ENCODE data around the gene IRAK1.
"Not testable (repeated sequence)": the region's sequence is repeated elsewhere in the genome, so short reads cannot be mapped to it uniquely, and the experiment has no call there.

IRAK1 gene

DNA sequence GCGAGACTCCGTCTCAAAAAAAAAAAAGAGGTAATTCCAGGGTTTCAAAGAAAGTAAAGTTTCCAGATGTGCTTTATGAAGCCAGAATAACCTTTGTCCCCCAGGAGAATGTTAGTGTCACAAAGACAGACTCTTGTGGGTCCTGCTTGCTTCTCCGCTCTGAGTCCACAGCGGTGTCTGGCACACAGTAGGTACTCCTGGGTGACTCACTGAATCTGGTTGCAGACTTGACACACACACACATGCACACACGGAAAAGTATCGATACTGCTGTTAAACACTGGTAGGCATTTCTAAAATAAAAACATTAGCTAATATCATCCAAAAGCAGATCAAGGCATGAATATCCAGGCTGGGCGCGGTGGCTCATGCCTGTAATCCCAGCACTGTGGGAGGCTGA lies 24.2 kb downstream of the IRAK1 start:
- DNase-seq (ENCODE audit: low spot score): no peak

DNA sequence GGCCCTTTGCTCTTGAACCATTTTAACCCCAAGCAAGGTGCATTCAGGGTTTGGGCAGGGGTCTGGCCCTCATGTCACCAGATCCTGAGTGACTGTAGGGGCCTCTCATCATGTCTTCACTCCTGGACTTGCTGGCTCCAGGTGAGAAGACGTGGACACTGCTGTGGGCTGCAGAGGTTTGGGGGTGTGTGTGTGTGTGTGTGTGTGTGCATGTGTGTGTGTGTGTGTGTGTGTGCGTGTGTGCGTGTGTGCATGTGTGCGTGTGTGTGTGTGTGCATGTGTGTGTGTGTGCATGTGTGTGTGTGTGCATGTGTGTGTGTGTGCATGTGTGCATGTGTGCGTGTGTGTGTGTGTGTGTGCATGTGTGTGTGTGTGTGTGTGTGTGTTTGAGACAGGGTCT lies 25.3 kb downstream of the IRAK1 start:
- not testable (repeated sequence) for DNase-seq (ENCODE audit: low spot score)

DNA sequence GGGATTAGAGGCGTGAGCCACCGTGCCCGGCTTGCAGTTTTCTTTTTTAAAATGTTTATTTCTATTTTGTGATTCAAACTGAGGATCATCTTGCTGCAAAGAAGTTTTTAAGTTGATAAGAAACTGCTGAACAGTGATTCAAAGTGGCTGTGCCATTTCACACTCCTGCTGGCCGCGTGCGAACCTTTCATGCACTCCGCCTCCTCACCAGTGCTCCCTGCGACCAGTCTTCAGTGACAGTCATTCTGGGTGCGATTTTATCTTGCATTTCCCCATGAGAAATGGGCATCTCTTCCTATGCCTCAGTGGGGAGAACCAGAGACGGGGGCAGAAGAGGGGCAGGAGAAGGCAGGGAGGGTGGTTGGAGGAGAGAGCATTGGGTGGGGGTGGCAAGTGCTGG lies 25.7 kb downstream of the IRAK1 start:
- no peak for DNase-seq (ENCODE audit: low spot score)

DNA sequence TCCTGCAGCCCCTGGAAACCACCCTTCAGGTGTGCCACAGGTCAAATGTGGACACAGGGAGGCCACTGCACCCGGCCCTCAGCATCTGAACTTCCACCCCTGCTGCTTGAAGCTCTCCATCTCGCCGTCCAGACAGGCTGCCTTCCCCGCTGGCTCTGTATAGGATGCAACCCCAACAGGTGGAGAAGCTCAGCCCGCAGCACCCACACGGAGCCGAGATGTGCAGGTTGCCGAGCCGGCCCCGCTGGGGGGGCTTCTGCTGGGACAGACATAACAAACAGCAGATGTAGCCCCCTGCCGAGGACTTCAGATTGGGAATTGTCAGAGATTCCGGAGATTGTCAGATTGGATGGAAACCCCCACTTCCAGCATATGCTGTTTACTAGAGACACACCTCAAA lies 26.6 kb downstream of the IRAK1 start:
- no peak for DNase-seq (ENCODE audit: low spot score)

DNA sequence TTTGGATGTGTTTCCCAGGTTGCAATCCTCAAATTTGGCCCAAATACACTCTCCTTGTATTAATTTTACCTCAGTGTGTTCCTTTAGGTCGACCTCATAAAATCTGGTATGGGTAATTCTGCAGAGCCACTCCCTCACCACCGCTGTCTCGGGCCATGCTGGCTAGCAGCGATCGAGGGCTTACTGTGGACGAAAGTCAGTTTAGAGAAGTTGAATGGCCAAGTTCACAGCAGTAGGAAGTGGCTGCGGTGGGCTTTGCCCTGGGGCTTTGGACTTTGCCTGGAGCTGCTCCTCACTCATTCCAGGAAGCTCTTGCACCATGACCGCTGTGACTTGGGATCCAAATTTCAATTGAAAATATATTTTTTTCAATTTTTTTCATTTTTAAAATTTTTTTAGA lies 27.5 kb downstream of the IRAK1 start:
- no peak for DNase-seq (ENCODE audit: low spot score)

DNA sequence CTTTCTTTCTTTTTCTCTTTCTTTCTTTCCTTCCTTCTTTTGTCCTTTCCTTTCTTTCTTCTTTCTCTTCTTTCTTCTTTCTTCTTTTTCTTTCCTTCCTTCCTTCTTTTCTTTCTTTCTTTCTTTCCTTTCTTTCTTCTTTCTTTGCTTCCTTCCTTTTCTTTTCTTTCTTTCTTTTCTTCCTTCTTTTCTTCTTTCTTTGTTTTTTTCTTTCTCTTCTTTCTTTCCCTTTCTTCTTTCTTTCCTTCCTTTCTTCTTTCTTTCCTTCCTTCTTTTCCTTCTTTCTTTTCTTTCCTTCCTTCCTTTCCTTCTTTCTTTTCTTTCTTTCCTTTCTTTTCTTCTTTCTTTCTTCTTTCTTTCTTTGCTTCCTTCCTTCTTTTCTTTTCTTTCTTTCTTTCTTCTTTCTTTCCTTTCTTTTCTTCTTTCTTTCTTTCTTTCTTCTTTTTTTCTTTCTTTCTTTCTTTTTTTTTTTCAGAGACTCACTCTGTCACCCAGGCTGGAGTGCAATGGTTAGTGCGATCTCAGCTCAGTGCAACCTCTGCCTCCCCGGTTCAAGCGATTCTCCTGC lies 28.6 kb downstream of the IRAK1 start:
- no peak for DNase-seq (ENCODE audit: low spot score)

DNA sequence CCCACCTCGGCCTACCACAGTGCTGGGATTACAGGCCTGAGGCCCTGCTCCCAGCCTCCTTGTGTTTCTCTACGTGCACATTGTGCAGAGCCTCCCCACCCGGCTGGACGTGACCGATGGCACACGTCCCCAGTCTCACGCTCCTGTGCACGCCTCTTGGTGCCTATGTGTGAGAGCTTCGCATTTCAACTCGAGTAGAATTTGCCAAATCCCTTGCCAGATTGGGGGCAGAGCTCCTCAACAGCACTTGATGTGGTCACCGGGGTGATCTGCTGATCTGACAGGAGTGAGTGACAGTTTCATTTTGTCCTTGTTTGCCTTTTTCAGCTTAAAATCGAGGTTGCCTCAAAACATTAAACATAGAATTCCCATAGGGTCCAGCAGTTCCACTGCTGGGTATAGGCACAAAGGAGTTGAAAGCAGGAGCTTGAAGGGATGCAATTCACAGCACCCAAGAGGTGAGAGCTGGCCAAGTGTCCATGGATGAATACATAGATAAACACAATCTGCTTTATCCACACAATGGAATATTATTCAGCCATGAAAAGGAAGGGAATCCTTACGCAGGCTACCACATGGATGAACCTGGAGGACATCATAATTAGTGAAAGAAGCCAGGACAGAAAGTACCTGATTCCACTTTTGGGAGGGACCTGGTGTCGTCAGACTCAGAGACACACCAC lies 29.6 kb downstream of the IRAK1 start:
- DNase-seq (ENCODE audit: low spot score): no peak

DNA sequence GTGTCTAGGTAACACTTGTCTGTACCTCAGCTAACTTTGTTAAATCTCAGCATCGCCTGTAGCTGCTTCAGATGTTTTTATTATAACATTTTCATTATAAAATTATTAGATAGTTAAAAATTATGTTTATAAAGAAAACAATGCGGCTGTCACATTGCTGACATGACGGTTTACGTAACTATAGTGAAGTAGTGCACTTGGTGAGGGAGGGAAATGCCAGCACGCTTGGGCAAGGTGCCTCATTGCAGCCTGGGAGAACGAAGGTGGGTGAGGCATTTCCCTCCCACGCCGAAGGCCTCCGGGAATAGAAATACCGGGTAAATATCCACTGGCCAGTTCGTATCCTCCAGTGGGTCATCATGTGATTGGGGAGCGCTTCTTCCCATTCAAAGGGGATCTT lies 31.2 kb downstream of the IRAK1 start:
- DNase-seq (ENCODE audit: low spot score): no peak

GRCh38 chrX:153984351-153985178 lies 35.1 kb downstream of the IRAK1 start:
- DNase-seq (ENCODE audit: low spot score): no peak

DNA sequence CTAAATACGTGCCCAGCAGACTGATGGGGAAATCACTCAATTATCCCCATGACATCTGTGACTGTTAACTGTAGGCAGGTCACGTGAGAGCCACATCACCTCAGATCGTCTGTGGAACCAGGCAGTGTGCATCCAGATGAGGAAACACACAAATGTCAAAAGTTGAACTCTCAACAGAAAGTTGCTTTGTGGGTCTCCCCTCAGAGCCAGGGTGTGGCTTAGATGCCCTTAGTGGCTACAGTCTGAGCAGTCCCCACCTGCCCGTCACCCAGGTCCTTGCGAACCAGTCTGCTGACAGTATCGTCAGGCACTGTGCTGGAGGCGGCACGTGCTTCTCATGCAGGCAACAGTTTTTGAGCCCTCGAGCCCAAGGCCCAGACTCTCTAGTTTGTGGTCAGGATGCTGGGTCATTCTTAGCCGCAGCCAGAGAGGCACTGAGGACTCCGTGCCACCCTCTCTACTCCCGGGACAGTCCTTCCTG lies 36.3 kb downstream of the IRAK1 start:
- DNase-seq (ENCODE audit: low spot score): no peak

DNA sequence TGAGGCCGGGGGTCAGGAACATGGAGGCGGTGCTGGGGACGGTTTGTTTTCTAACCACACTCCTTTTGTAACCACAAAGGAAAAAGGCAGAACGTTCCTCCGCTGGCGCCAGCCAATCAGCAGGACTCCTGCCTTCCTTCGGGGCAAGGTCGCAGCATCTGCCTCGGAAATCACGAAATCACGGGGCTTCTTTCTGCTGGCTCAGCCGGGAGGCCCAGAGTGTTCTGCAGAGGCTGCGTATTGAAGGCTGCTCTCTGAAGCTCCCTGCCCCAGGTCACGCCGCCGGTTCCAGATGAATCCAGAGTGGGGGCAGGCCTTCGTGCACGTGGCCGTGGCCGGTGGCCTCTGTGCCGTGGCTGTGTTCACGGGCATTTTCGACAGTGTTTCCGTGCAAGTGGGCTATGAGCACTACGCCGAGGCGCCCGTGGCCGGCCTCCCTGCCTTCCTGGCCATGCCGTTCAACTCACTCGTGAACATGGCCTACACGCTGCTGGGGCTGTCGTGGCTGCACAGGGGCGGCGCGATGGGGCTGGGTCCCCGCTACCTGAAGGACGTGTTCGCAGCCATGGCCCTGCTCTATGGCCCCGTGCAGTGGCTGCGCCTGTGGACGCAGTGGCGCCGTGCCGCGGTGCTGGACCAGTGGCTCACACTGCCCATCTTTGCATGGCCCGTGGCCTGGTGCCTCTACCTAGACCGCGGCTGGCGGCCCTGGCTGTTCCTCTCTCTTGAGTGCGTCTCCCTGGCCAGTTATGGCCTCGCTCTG lies 37.8 kb downstream of the IRAK1 start:
- DNase-seq (ENCODE audit: low spot score): no peak

- DNase-seq (ENCODE audit: low spot score): no peak
These were observed 38.5 kb downstream of the IRAK1 start for GRCh38 chrX:153981231-153981630.

DNA sequence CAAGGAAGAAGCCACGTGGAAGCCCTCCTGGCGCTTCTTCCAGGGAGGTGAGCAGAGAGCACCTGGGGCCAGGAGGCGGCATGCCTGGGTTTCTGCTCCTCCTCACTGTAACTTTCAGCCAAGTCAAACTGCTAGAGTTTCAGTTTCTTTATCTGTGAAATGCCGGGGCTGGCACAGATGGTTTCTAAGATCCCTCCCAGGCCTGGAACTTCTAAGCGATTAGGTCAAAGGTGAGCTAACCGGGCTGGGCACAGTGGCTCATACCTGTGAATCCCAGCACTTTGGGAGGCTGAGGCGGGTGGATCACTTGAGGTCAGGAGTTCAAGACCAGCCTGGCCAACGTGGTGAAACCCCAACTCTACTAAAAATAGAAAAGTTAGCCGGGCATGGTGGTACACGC lies 39.3 kb downstream of the IRAK1 start:
- not testable (repeated sequence) for DNase-seq (ENCODE audit: low spot score)

DNA sequence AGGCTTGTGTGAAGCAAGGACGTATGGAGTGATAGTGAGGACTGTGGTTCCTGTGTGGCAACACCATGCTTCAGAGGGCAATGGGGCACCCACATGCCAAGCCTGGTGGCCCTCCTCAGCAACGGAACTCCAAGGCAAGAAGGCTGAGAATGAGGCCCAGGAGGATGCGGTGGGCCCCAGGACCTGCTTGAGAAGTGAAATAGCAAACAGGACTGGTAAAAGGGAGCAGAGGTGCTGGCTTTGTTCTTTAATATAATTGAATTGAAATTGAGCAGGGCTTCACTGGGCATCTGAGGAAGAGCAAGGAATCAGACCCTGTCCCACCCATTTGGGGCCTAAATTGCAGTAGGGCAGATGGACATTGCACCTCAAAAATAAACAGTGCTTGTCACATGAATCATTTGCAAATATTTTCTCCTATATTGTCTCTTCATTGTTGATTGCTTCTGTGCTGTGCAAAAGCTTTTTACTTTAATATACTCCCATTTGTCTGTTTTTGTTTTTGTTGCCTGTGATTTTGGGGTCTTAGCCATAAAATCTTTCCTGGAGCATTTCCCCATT lies 44.9 kb downstream of the IRAK1 start:
- DNase-seq (ENCODE audit: low spot score): no peak

- no peak for DNase-seq (ENCODE audit: low spot score)
These were observed 45.5 kb downstream of the IRAK1 start for GRCh38 chrX:153974003-153974725.

- DNase-seq (ENCODE audit: low spot score): no peak
These were observed 46.3 kb downstream of the IRAK1 start for GRCh38 chrX:153973127-153974002.

- DNase-seq (ENCODE audit: low spot score): peak; percentile 98
These were observed 47.2 kb downstream of the IRAK1 start, which contains the start of gene TMEM187 for GRCh38 chrX:153972368-153973126. Gene TMEM187, plus strand, starts transcription at chrX:153972754. Its CDS starts 9,309 bp downstream, at chrX:153982063.

GRCh38 chrX:153971450-153972367 lies 48.0 kb downstream of the IRAK1 start, which contains the start of gene HCFC1:
Gene HCFC1, minus strand, starts transcription at chrX:153971818. Its CDS starts 978 bp downstream, at chrX:153970840.
- peak; percentile 93 for DNase-seq (ENCODE audit: low spot score)
